Large intestine (tissue), 3 donors: ENCODE results near the gene CNPY2. TPM values are rescaled to one million over a fixed set of nuclear protein-coding genes. Genes with fewer than 3 reads are reported as not detected.
"Not testable (repeated sequence)": the region's sequence is repeated elsewhere in the genome, so short reads cannot be mapped to it uniquely, and the experiment has no call there.

Experiments used
- DNase-seq, 2 donors: peaks; one replicate each; pipeline versions ENCODE4 v3.0.0 to v3.0.0-alpha.2; 2013
- H3K27ac ChIP-seq: one replicate; pipeline ENCODE4 v1.5.1; 2013; ENCODE audit warnings: low read length
- H3K27me3 ChIP-seq: 2 replicates; pipeline ENCODE4 v1.6.1; 2013; ENCODE audit warnings: low read length; ENCODE audit not compliant: control insufficient read depth, insufficient read depth
- H3K36me3 ChIP-seq: 2 replicates; pipeline ENCODE4 v1.6.1; 2013; ENCODE audit warnings: low read length; ENCODE audit not compliant: control insufficient read depth, insufficient read depth
- H3K4me1 ChIP-seq: one replicate; pipeline ENCODE4 v1.6.1; 2013; ENCODE audit warnings: low read length; ENCODE audit not compliant: control insufficient read depth, insufficient read depth
- H3K4me3 ChIP-seq: one replicate; pipeline ENCODE4 v1.5.1; 2013; ENCODE audit warnings: low read length
- H3K9me3 ChIP-seq: one replicate; pipeline ENCODE4 v1.6.1; 2013; ENCODE audit warnings: mild to moderate bottlenecking, low read depth, low read length, moderate library complexity; ENCODE audit not compliant: control insufficient read depth
- WGBS: methylation state at CpG from one replicate; pipeline ENCODE4 v1.1.5; 2013; ENCODE audit warnings: low lambda C conversion rate; ENCODE audit not compliant: insufficient coverage; 5-methylcytosine and 5-hydroxymethylcytosine counted together
- polyA plus RNA-seq: library from polyadenylated mRNA; unstranded; fragments of 120-200 nt; gene quantifications from one replicate; pipeline ENCODE4 v1.2.1, GENCODE V29; 2013

Gene CNPY2
- polyA plus RNA-seq, 1 donor, result 179 TPM

DNA sequence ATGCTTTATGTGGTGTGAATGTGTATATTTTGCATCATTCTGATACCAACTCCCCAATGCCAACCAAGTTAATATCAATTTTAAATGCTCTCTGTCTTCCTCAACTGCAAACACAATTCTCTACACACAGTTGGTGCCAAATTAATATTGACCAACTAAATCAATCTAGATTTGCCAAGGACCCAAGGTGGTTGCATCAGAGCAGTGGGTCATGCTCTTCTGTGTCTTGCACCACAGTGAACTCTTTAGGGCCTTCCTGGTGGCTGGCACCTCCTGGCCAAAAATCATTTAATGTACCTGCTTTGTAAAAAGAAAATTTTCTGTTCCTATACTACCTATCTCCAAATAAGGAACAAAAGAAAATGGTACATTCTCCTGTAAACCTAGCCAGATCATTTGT, 34.9 kb downstream of the CNPY2 start:
- Histone ChIP-seq H3K27me3 (no peaks in the 10 kb centered on the region), H3K4me3 (no peak overlapping the region), H3K27ac (no peak overlapping the region), H3K4me1 (no peaks in the 10 kb centered on the region), H3K36me3 (peaks cover 80% of the 10 kb centered on the region), H3K9me3 (no peaks in the 10 kb centered on the region)
- DNase-seq, result no peak

DNA sequence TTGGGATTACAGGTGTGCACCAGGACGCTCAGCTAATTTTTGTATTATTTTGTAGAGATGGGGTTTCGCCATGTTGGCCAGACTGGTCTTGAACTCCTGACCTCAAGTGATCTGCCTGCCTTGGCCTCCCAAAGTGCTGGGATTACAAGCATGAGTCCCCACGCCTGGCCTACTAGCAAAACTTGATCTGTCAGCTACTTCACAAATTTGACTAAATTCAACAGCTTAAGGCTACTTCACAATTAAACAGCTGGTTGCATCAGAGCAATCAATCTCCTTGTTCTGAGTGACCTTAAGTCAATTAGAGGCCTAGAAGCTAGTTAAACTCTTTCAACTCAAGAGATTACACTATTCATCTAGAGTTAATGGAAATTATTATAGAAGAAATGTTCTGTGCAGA, 36.9 kb downstream of the CNPY2 start:
- Histone ChIP-seq H3K9me3 (no peaks in the 10 kb centered on the region), H3K27me3 (no peaks in the 10 kb centered on the region), H3K36me3 (peaks cover 84% of the 10 kb centered on the region), H3K4me3 (no peak overlapping the region), H3K27ac (no peak overlapping the region), H3K4me1 (no peaks in the 10 kb centered on the region)
- DNase-seq, result no peak
- no CpG with 5 or more reads among the region's 3 CpGs for WGBS

DNA sequence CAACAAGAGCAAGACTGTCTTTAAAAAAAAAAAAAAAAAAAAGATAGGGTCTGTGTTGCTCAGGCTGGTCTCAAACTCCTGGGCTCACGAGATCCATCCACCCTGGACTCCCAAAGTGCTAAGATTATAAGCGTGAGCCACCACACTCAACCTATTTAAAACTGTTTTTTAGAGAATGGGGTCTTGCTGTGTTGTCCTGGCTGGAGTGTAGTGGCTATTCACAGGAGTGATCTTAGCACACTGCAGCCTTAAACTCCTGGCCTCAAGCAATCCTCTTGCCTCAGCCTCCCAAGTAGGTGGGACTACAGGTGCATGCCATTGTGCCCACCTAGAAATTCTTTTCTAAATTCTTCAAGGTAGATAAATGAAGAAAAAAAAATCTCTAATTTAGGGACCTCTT, 41.5 kb downstream of the CNPY2 start:
- WGBS, result no CpG with 5 or more reads among the region's 2 CpGs

DNA sequence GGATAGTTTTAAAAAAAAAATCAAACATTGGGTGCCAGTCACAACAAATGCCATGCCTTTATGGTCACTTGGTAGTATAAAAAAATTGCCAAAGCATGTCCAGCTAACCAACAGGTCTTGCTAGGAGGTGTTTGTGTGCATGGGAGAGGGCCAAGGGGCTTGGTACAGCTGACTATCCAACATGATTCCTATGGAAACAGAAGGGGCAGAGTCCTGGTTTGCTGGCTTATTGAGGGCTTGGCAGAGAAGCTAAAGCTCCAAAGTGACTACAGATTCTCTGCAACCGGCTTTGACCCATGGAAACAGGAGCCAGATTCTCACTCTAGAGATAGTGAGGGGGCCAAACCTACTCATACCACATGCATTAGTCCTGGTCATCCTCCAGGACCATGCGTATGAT, 43.3 kb downstream of the CNPY2 start:
- not testable (repeated sequence) for H3K27me3 ChIP-seq, H3K27ac ChIP-seq, H3K4me3 ChIP-seq, H3K9me3 ChIP-seq, DNase-seq, H3K4me1 ChIP-seq
- peaks cover 51% of the 10 kb centered on the region for H3K36me3 ChIP-seq
- WGBS, result no CpG with 5 or more reads among the region's 2 CpGs

More for the DNA sequence above, 41.5 kb downstream of the CNPY2 start:
- no peaks in the 10 kb centered on the region for H3K27me3 ChIP-seq
- no peak for DNase-seq
- H3K4me3 ChIP-seq, result no peak overlapping the region
- H3K9me3 ChIP-seq, result no peaks in the 10 kb centered on the region
- no peak overlapping the region for H3K27ac ChIP-seq
- peaks cover 66% of the 10 kb centered on the region for H3K36me3 ChIP-seq
- H3K4me1 ChIP-seq, result no peaks in the 10 kb centered on the region

DNA sequence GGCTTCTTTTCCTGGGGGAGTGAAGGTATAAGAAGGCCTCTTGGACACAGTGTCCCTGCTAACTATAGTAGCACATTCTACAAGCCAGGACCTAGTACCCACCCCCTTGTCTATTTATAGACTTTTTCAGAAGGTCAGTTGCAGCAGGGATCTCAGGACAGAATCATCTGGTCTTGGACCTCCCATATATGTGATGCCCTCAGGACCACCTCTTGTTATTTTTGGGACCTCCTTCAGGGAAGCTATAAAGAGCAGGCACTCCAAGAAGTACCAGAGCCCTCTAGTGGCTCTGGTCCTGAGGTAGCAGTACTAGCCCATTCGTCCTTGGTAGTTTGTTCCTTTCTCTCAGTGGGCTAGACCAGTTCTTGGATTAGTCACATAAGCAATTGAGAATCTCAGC, 44.8 kb downstream of the CNPY2 start:
- H3K4me3 ChIP-seq, result no peak overlapping the region
- H3K27ac ChIP-seq, result no peak overlapping the region
- H3K36me3 ChIP-seq, result peaks cover 46% of the 10 kb centered on the region
- H3K27me3 ChIP-seq, result no peaks in the 10 kb centered on the region
- no CpG with 5 or more reads among the region's 1 CpG for WGBS
- peak in 1 of 2 donors; percentile 21 for DNase-seq
- peaks cover 3% of the 10 kb centered on the region for H3K4me1 ChIP-seq
- no peaks in the 10 kb centered on the region for H3K9me3 ChIP-seq

DNA sequence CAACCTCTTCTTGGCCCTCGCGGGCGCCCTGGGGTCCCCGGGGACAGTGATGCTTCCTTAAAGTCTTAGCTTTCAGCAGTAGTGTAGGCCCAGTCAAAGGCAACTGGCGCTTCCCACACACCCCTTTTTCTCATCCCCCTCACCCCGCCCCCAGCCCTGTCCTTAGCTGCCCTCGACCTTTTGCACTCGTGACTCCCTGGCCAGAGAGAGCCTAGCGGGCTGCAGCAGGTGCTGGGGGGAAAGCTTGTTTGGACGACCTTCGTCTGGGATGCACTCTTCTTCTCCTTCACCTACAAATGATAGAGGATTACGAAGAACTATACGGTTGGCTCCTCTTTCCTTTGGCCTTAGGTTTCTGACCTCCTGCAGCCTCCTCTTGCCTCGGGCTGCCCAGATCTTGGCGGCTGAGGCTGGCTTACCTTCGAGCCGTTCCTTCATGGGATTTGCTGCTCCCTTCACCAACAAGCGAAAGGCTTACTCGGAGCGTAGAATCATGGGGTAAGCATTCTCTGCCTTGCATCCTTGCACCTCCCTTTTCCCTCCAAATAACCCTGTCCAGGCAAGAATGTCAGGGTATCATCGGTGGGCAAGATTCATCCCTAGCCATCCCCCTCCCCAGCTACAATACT, 48.2 kb downstream of the CNPY2 start:
- DNase-seq, result no peak
- H3K27me3 ChIP-seq, result no peaks in the 10 kb centered on the region
- H3K9me3 ChIP-seq, result no peaks in the 10 kb centered on the region
- peaks cover 13% of the 10 kb centered on the region for H3K36me3 ChIP-seq
- H3K4me3 ChIP-seq, result peak overlapping the region; percentile 73
- H3K4me1 ChIP-seq, result peaks cover 6% of the 10 kb centered on the region
- peak overlapping the region; percentile 87 for H3K27ac ChIP-seq
- WGBS, result 27% methylated on average over 2 of the region's 21 CpGs

DNA sequence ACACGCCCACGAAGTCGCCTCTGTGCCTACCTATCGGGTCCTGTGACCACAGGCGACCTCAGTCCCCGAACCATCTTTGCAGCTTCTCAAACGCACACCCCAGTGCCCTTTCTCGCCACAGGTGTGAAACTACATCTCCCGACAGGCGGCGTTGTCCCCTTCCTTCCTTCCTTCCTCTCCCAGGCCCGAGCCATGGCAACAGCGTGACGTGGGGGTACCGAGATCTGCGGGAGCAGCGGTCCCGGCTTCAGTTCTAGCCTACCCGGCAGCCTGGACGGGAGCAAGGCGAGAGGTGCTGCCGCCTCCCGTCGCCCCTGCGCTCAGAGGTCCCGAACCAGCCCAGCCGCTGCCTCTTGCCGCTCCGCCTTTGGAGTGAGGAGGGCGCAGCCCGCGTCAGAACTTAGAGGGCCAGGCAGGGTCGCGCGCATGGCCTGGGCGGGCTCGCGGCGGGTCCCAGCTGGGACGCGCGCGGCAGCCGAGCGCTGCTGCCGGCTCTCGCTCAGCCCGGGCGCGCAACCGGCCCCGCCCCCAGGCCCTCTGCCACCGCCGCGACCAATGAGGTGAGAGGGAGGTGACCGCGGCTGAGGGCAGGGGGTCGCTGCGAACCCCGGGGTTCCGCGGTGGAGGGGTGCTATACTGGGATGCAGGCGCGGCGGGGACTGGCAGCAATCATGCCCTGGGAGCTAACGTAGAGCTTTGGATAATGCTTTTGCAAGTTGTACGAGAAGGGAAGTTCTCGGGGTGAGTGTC, 48.9 kb downstream of the CNPY2 start, which contains the start of gene COQ10A:
COQ10A (plus strand) TSS at position 250 of the 750 bp plus-strand sequence; CDS start at position 427, 177 bp downstream.
- Histone ChIP-seq H3K27me3 (no peaks in the 10 kb centered on the region), H3K36me3 (peaks cover 9% of the 10 kb centered on the region), H3K4me1 (peaks cover 6% of the 10 kb centered on the region), H3K27ac (peak within 1 kb of the TSS; percentile 87), H3K9me3 (no peaks in the 10 kb centered on the region), H3K4me3 (peak within 1 kb of the TSS; percentile 73)
- WGBS, result no CpG with 5 or more reads among the region's 68 CpGs
- DNase-seq, result peak; percentile 85 to 92

DNA sequence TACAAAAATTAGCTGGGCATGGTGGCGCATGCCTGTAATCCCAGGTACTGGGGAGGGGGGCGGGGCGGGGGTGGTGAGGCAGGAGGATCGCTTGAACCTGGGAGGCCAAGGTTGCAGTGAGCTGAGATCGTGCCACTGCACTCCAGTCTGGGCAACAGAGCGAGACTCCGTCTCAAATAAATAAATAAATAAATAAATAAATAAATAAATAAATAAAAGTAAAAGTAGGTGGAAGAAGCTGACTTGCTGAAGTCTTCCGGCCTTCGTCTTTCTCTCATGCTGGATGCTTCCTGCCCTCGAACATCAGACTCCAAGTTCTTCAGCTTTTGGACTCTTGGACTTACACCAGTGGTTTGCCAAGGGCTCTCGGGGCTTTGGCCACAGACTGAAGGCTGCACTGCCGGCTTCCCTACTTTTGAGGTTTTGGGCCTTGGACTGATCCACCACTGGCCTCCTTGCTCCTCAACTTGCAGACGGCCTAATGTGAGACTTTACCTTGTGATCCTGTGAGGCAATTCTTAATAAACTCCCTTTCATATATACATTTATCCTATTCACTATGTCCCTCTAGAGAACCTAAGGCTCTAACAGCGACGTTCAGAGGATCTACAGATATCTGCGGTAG, 49.6 kb downstream of the CNPY2 start:
- H3K4me3 ChIP-seq, result peak overlapping the region; percentile 73
- peak overlapping the region; percentile 87 for H3K27ac ChIP-seq
- not testable (repeated sequence) for DNase-seq, H3K27me3 ChIP-seq, H3K4me1 ChIP-seq, H3K36me3 ChIP-seq, H3K9me3 ChIP-seq
- no CpG with 5 or more reads among the region's 16 CpGs for WGBS

DNA sequence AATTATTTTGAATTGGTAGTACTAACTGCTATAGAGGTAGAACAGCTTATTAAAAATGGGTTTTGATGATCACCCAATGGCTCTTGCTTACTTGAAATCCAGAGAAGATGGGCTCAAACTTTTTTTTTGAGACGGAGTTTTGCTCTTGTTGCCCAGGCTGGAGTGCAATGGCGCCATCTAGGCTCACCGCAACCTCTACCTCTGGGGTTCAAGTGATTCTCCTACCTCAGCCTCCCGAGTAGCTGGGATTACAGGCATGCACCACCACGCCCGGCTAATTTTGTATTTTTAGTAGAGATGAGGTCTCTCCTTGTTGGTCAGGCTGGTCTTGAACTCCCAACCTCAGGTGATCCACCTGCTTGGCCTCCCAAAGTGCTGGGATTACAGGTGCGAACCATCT, 52.8 kb downstream of the CNPY2 start:
- peaks cover 15% of the 10 kb centered on the region for H3K4me1 ChIP-seq
- H3K36me3 ChIP-seq, H3K27me3 ChIP-seq, DNase-seq, H3K27ac ChIP-seq, H3K4me3 ChIP-seq, H3K9me3 ChIP-seq: not testable (repeated sequence)
- WGBS, result no CpG with 5 or more reads among the region's 7 CpGs

DNA sequence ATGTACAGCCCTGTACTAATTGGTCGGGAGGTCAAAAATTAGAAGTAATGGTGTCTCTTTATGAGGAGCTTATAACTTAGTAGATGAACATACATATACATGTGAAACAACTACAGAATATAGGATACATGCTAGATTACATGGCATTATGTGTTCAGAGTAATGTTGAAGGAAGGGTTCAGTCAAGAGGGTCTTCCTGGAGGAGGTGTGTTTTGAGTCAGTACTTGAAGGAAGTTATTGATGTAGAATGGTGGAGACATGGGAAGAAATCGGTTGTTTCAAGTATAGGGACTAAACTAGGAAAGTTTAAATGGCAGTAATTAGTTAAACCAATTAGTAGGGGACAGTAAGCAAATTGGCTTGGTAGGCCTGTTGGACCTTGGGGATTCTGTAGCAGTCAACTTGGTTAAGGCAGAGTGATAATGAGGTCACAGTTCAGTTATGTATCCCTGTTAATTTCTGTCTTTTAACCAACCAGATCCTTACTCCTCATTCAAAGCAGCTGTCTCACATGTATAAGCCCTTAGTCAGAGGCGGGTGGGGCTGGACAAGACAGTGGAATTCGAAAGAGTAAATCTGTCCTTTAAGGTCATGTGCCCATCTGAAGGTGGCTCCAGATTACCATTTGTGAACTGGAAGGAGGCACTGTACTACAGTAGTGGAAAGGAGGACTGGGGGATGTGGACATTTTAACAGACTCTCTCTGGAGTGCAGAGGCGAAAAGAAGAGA, 54.1 kb downstream of the CNPY2 start:
- Histone ChIP-seq H3K27me3 (no peaks in the 10 kb centered on the region), H3K4me3 (no peak overlapping the region), H3K27ac (peak overlapping the region; percentile 61), H3K9me3 (no peaks in the 10 kb centered on the region), H3K4me1 (peaks cover 22% of the 10 kb centered on the region), H3K36me3 (peaks cover 5% of the 10 kb centered on the region)
- peak; percentile 70 to 79 for DNase-seq
- WGBS, result 100% methylated on average over 1 of the region's 5 CpGs
